ENCODE measurements around the gene PIK3R6. TPM values are rescaled to one million over a fixed set of nuclear protein-coding genes. Genes with fewer than 3 reads are reported as not detected.

PIK3R6 gene
- total and polyA plus RNA-seq, 10 of the 15 experiments (the other 5 are each of a cell fraction or from before 2014, with no cell fraction given) = 6.7 to 146 (median 68.2) TPM

DNA sequence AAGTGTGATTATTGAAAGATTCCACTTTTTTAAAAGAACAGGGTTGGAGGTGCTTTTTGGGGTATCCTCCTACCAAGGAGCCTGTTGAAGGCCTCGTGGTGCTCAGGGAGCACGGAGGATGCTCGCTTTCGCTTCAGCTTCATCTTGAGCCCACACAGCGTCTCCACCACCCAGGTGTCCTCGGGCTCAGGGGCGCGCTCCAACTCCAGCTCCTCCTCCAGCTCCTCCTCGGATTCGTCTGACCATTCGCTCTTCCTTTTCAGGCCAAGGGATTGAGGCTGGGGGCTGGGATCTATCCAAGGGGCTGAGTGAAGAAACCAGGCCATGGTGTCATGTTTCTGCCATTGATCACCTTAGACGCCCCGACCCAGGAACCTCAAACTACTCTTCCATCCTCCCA lies 110.3 kb downstream of the PIK3R6 start:
- DNase-seq (ENCODE audit: low read depth, low spot score) (no peak), ATAC-seq (no peak), FAIRE-seq (no peak)
- Histone ChIP-seq H3K4me1 (ENCODE audit: control insufficient read depth, insufficient read depth, low read length) (no peaks in the 10 kb centered on the region), H3K4me3 (no peak overlapping the region), H3K27ac (ENCODE audit: control insufficient read depth, insufficient read depth) (no peak overlapping the region), H3K9ac (ENCODE audit: control insufficient read depth, insufficient read depth, low read length) (no peak overlapping the region), H3K79me2 (ENCODE audit: control insufficient read depth, insufficient read depth, low read length) (no peaks in the 10 kb centered on the region), H3K36me3 (ENCODE audit: control insufficient read depth in 2 of 2, insufficient read depth in 2 of 2, low read length in 1 of 2) (no peaks in the 10 kb centered on the region), H3K9me3 (replicated peaks; ENCODE audit: control insufficient read depth, insufficient read depth, low read length) (no peaks in the 10 kb centered on the region), H4K20me1 (ENCODE audit: control insufficient read depth, insufficient read depth) (no peaks in the 10 kb centered on the region), H3K27me3 (replicated peaks in 1 of 2; ENCODE audit: control insufficient read depth in 2 of 2, insufficient read depth in 2 of 2, low read length in 1 of 2) (no peaks in the 10 kb centered on the region; a peak in 2 of 4 replicates), H3K4me2 (ENCODE audit: control insufficient read depth, insufficient read depth) (no peak overlapping the region), H2AFZ (ENCODE audit: control insufficient read depth, low read depth, low read length) (no peak overlapping the region)
- RAD21 ChIA-PET (ENCODE audit: unreplicated experiment) = interaction anchor here (2.2 kb wide), 1 partner anchor 138 kb away, joined by 10 read pairs; no protein-coding TSS in a partner anchor
- intact Hi-C loops (cut with micrococcal nuclease; ENCODE audit: unreplicated experiment) = no loop called here
- no TSS peak for BruUV-seq (replicated peaks)
- in situ Hi-C loops (cut with MboI) = loop anchor here (5.0 kb wide), 2 partner anchors 140 to 240 kb away; no protein-coding TSS in a partner anchor
- whole genome bisulfite sequencing (ENCODE audit: insufficient coverage, insufficient replicate concordance, low lambda C conversion rate, missing lambda C conversion rate) = 35% methylated on average over 10 of the region's 13 CpGs
- CTCF ChIA-PET = interaction anchor here (1.0 to 8.5 kb wide), 5 partner anchors 11 to 241 kb away, joined by 4 to 69 read pairs (median 15); no protein-coding TSS in a partner anchor
- TF ChIP-seq SPI1 (IDR thresholded peaks at IDR 0.05; ENCODE audit: borderline replicate concordance, insufficient read depth, low read depth, low read length) (no peak), ZSCAN29 (IDR thresholded peaks at IDR 0.05) (no peak), CBX3 (IDR thresholded peaks at IDR 0.05; ENCODE audit: borderline replicate concordance, low read depth) (no peak), GABPA (IDR thresholded peaks at IDR 0.05; ENCODE audit: low read depth) (no peak)
- TF ChIP-seq, protein P1, sequence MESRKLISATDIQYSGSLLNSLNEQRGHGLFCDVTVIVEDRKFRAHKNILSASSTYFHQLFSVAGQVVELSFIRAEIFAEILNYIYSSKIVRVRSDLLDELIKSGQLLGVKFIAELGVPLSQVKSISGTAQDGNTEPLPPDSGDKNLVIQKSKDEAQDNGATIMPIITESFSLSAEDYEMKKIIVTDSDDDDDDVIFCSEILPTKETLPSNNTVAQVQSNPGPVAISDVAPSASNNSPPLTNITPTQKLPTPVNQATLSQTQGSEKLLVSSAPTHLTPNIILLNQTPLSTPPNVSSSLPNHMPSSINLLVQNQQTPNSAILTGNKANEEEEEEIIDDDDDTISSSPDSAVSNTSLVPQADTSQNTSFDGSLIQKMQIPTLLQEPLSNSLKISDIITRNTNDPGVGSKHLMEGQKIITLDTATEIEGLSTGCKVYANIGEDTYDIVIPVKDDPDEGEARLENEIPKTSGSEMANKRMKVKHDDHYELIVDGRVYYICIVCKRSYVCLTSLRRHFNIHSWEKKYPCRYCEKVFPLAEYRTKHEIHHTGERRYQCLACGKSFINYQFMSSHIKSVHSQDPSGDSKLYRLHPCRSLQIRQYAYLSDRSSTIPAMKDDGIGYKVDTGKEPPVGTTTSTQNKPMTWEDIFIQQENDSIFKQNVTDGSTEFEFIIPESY (IDR thresholded peaks at IDR 0.05) = no peak
- TF ChIP-seq, protein P2, sequence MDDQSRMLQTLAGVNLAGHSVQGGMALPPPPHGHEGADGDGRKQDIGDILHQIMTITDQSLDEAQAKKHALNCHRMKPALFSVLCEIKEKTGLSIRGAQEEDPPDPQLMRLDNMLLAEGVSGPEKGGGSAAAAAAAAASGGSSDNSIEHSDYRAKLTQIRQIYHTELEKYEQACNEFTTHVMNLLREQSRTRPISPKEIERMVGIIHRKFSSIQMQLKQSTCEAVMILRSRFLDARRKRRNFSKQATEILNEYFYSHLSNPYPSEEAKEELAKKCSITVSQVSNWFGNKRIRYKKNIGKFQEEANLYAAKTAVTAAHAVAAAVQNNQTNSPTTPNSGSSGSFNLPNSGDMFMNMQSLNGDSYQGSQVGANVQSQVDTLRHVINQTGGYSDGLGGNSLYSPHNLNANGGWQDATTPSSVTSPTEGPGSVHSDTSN (IDR thresholded peaks at IDR 0.05; ENCODE audit: insufficient replicate concordance, low read depth, low read length) = no peak
- SMC1A ChIA-PET (ENCODE audit: uncharacterized antibody, unreplicated experiment) = interaction anchor here (1.3 to 1.7 kb wide), 4 partner anchors 9 to 50 kb away, joined by 3 to 4 read pairs (median 3); no protein-coding TSS in a partner anchor
- POLR2A ChIA-PET = no interaction called here

Data from GM12878 (cell line).